ENCODE measurements around the gene PIGZ. TPM values are rescaled to one million over a fixed set of nuclear protein-coding genes. Genes with fewer than 3 reads are reported as not detected.

Gene PIGZ
- total RNA-seq, 3 donors from 2014 or later, result 0.34 to 0.82 (median 0.61) TPM

DNA sequence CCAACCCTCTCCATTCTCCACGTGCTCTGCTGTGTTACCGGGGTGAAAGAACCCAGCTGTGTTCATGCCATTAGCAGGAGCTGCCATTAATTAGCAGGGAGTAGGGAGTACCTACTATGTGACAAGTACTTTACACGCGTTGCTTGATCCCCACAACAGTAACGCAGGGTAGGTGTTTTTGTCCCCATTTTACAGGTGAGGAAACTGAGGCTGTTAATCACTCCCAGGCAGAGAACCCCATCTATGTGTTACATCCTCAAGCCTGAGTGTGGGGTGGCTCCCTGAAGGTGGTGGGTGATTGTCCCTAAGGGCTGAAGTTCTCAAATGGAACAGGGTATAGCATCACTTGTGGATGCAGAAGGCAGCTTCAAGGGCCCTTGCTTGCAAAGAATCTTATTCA lies 38.2 kb upstream of the PIGZ start:
- Mint-ChIP-seq H3K4me3 (no peak overlapping the region), H3K36me3 (ENCODE audit: insufficient read depth) (no peaks in the 10 kb centered on the region), H3K9me3 (no peaks in the 10 kb centered on the region), H3K27me3 (ENCODE audit: low read depth) (no peaks in the 10 kb centered on the region), H3K4me1 (ENCODE audit: low read depth) (peaks cover 7% of the 10 kb centered on the region)
- DNase-seq, result no peak
- no peak for ATAC-seq

DNA sequence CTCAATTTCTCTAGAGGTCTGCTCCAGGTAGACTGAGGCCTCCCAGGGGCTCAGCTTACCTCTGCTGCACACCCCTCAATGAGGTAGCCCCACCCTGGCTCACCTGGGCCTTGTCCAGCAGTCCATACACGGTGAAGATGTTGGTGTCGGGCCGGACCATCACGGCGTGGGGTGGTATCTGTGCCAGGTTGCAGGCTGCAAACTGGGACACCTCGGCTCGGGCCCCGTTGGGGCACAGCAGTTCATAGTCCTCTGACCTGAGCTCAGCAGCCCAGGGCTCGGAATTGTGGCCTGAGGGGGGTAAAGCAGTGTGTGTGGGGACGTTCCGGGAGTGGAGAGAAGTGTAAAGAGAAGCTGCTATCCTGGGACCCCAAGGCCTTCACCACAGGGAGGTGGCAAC lies 37.8 kb upstream of the PIGZ start:
- no peaks in the 10 kb centered on the region for H3K9me3 Mint-ChIP-seq
- no peaks in the 10 kb centered on the region for H3K27me3 Mint-ChIP-seq (ENCODE audit: low read depth)
- no peaks in the 10 kb centered on the region for H3K36me3 Mint-ChIP-seq (ENCODE audit: insufficient read depth)
- H3K4me3 Mint-ChIP-seq, result no peak overlapping the region
- peaks cover 11% of the 10 kb centered on the region for H3K4me1 Mint-ChIP-seq (ENCODE audit: low read depth)
- ATAC-seq (no peak), DNase-seq (no peak)

DNA sequence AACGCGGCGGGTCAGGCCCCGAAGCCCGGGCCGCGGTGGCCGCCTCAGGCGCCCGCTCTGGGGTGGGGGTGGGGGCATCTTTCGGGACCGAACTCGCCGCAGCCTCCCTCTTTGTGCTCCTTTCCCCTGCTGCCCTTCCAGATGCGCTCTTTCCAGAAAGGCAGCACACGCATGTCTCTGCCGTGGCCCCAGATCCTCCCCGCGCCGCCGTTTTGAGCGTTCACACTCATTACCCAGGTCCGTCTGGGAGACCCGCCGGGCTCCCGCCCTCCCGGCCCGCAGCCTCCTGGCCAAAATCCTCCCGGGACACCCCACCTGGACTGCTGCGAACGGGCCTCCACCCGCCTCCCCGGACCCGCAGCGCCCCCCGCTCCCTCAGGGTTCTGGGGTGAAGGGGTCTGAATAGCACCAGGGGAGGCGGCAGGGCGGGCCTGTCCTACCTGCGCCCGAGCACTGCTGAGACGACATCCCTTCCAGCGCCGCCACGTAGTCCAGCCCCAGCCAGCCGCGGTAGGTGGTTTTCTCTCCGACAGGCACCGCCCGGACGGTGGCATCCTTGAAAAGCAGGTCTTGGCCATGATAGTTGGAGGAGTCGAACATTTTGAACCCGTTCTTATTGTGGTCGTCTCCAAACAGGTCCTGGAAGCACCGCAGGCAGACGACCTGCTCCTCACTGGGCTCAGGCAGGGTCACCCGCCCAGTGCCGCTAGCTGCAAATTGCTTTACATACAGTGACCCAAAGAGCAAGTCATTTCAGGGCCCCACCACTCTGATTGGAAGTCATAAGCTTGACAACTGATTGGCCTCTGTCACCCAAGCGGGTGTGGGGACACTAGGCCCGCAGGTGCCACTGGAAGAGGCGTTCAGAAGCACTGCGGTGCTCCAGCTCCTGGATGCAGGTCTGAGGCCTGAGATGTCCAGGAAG lies 35.1 kb upstream of the PIGZ start:
- Mint-ChIP-seq H3K27me3 (ENCODE audit: low read depth) (no peaks in the 10 kb centered on the region), H3K4me1 (ENCODE audit: low read depth) (peaks cover 12% of the 10 kb centered on the region), H3K9me3 (no peaks in the 10 kb centered on the region), H3K4me3 (peak overlapping the region; percentile 73), H3K36me3 (ENCODE audit: insufficient read depth) (no peaks in the 10 kb centered on the region)
- peak in 1 of 2 donors; percentile 12 for ATAC-seq
- peak; percentile 21 for DNase-seq

DNA sequence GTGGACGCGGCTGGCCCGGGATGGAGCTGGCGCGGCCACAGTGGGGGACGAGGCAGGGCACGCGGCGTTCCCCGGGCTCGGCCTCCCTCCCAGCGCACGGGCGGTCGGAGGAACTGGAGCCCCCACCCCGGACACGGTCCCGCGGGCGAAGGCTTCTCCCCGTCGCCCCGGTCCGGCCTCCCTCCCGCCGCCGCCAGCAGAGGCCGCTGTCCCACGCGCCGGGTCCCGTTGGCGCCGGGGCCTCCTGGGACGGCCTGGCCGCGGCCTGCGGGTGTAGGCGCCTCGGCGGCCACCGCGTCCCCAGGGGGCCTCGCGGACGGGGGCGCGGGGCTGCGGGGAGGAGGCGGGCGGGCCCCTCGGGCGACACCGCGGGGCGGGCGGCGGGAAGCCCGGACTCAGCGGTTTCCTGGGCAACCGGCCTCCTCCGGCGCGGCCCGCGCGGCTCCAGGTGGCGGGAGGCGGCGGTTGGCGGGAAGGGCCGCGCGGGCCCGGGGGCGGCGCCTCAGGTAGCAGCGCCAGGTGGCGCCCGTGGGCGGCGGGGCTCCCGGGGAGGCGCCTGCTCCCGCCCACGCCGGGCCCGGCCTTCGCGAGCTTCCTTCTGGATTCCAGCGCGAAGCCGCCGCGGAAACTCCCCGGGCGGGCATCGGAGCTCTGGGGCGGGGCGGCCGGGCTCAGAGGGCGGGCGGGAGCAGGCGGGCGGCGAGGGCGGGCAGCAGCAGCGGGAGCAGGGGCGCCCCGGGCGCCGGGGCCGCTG lies 34.2 kb upstream of the PIGZ start:
- H3K4me3 Mint-ChIP-seq, result no peak overlapping the region
- no peaks in the 10 kb centered on the region for H3K9me3 Mint-ChIP-seq

DNA sequence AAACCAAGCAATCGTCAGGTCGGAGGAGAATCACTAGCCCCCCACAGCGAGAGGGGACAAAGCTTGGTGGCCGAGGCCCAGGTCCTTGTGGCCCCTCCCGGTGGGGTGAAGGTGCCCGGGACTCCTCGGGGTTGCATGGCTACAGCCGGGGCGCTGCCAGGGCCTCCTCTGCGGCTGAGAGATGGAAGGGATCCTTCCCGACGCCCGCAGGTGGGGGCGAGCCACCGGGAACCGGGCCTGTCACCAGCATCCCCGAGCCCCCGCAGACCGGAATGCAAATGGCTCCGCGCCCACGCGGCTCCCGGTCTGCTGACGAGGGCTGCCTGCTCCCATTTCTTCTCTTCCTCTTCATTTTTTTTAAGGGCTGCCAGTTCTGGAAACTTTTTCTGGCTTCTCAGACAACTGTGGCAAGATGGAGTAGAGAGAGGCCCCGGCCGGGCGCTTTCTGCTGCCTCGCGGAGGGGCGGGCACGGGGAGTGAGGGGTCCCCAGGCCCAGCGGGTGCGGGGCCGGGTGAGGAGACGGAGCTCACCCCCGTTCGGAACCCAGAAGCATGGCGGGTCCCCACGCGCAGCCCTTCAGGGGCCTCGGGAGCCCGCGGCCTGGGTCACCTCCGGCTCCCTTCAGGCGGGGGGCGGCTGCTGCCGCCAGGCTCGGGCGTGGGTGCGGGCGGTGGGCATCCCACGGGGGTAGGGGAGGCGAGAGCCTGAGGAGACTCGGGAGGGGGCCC lies 33.5 kb upstream of the PIGZ start:
- DNase-seq (peak; percentile 13), ATAC-seq (peak in 1 of 2 donors; percentile 7)
- peak overlapping the region; percentile 72 for H3K4me3 Mint-ChIP-seq
- H3K27me3 Mint-ChIP-seq (ENCODE audit: low read depth), result no peaks in the 10 kb centered on the region
- H3K36me3 Mint-ChIP-seq (ENCODE audit: insufficient read depth), result no peaks in the 10 kb centered on the region
- H3K4me1 Mint-ChIP-seq (ENCODE audit: low read depth), result peaks cover 12% of the 10 kb centered on the region
- no peaks in the 10 kb centered on the region for H3K9me3 Mint-ChIP-seq

More for the DNA sequence above, 34.2 kb upstream of the PIGZ start:
- ATAC-seq, result peak; percentile 86 to 87
- no peaks in the 10 kb centered on the region for H3K36me3 Mint-ChIP-seq (ENCODE audit: insufficient read depth)
- DNase-seq, result peak; percentile 86
- peaks cover 12% of the 10 kb centered on the region for H3K4me1 Mint-ChIP-seq (ENCODE audit: low read depth)
- no peaks in the 10 kb centered on the region for H3K27me3 Mint-ChIP-seq (ENCODE audit: low read depth)

DNA sequence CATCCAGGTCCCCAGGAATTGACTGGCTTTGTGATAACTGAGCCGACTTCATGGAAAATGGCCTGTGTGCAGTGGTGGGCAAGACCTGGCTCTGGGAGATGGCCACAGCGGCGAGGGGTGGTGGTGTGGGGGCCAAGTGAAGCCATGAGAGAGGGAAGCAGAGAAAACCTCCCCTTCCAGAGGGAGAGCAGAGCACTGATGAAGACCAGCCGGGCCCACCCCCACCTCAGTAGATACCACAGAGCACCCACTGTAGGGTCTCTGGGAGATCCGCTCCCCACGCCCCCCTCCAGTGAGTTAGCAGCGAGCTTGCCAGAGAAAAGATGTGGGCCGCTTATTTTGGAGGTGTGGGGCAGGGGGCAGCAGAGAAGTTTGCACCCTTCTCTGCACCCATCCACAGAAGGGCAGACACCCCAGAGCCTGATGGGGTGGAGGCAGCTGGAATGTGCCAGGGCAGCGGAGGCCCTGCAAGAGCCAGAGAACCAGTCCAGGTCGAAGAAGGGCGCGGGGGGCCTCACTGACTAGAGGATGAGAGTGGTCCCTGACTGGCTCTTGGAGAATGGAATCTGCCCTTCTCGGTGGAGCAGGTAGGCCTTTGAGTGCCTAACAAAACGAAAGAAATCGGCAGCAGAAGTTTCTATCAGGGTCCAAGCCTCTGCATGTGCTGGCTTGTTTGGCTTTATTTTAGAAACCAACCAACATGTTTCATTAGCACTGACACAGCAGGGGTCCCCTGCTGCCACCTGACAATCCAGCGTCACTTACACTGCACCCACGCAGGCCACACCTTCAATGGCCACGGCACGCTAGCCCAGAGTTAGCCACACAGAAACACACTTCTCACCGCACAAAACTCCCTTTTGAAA lies 32.7 kb upstream of the PIGZ start:
- peaks cover 12% of the 10 kb centered on the region for H3K4me1 Mint-ChIP-seq (ENCODE audit: low read depth)
- H3K27me3 Mint-ChIP-seq (ENCODE audit: low read depth), result no peaks in the 10 kb centered on the region
- DNase-seq (no peak), ATAC-seq (no peak)
- no peaks in the 10 kb centered on the region for H3K9me3 Mint-ChIP-seq
- peak overlapping the region; percentile 72 for H3K4me3 Mint-ChIP-seq
- no peaks in the 10 kb centered on the region for H3K36me3 Mint-ChIP-seq (ENCODE audit: insufficient read depth)

DNA sequence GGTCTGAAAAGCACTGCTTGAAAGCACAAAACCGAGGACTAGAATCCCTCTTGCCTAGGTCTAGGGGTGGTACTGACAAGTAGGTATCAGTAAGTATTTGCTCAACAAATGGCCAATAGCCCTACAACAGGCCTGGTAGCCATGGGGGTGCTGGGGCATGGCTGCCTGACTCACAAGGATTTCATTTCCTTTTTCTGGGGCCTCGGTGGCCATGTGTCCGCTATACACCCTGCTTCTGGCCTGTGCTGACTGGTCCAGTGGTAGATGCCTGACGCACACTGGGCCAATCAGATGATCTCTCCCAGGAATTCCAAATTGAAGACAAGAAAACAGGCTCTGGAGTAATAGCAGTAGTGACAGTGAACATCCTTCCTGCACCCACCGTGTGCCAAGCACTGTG lies 31.6 kb upstream of the PIGZ start:
- no peak for DNase-seq
- Mint-ChIP-seq H3K36me3 (ENCODE audit: insufficient read depth) (no peaks in the 10 kb centered on the region), H3K4me1 (ENCODE audit: low read depth) (peaks cover 12% of the 10 kb centered on the region), H3K9me3 (no peaks in the 10 kb centered on the region), H3K27me3 (ENCODE audit: low read depth) (no peaks in the 10 kb centered on the region), H3K4me3 (no peak overlapping the region)
- ATAC-seq, result no peak

DNA sequence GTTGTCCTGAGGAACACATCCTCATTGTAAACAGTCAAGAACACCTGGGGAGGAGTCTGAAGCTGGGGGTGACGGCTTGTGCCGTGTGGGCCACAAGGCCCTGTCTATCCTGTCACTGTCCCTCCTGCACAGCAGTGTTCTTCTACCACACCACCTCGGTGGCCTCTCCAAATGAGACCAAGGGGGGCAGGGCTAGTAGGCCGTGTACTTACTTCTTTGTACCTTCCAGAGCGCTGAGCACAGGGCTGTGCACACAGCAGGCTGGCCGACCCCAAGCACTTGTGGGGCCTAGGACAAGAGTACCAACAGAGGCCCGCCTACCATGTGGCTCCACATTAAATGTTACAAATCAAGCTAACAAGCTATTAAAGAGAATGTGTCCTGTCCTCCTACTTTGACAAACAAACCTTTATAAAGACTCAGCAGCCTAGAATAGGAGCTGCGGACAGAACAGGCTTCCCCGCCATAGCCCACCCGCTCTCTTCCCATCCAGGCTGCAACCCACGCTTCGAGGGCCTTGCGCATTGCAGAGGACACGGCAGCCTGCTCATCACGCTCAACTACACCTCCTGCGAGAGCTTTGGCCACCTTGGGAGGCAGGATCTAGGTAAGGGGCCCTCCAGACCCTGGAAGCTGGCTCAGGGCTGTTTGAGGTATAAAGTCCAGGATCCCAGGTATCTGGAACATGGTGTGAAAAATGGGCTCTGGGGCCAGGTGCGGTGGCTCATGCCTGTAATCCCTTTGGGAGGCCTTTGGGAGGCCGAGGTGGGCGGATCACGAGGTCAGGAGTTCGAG lies 30.5 kb upstream of the PIGZ start:
- peaks cover 9% of the 10 kb centered on the region for H3K4me1 Mint-ChIP-seq (ENCODE audit: low read depth)
- H3K4me3 Mint-ChIP-seq, result no peak overlapping the region
- H3K36me3 Mint-ChIP-seq (ENCODE audit: insufficient read depth), result no peaks in the 10 kb centered on the region
- DNase-seq (no peak), ATAC-seq (no peak)
- H3K9me3 Mint-ChIP-seq, result no peaks in the 10 kb centered on the region
- no peaks in the 10 kb centered on the region for H3K27me3 Mint-ChIP-seq (ENCODE audit: low read depth)

DNA sequence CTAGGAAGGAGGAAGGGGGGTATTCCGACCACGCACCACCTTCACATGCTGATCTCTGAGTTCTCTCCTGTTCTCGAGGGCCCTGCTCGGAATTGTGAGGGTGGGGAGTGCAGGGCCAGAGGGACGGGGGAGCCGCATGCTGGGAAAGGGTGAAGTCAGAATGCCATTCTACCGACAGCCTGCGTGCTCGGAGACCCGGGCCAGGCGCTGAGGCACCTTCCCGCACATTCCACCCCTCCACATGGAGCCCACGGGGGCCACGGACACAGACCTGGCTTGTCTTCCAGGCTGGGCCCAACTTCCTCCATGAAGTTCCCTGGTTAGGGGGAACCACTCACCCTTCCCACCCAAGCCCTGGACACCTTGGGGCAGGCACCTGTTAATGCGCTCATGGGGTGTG lies 28.7 kb upstream of the PIGZ start:
- Mint-ChIP-seq H3K4me3 (no peak overlapping the region), H3K36me3 (ENCODE audit: insufficient read depth) (no peaks in the 10 kb centered on the region), H3K4me1 (ENCODE audit: low read depth) (peaks cover 5% of the 10 kb centered on the region), H3K9me3 (no peaks in the 10 kb centered on the region), H3K27me3 (ENCODE audit: low read depth) (no peaks in the 10 kb centered on the region)
- ATAC-seq, result no peak
- no peak for DNase-seq

DNA sequence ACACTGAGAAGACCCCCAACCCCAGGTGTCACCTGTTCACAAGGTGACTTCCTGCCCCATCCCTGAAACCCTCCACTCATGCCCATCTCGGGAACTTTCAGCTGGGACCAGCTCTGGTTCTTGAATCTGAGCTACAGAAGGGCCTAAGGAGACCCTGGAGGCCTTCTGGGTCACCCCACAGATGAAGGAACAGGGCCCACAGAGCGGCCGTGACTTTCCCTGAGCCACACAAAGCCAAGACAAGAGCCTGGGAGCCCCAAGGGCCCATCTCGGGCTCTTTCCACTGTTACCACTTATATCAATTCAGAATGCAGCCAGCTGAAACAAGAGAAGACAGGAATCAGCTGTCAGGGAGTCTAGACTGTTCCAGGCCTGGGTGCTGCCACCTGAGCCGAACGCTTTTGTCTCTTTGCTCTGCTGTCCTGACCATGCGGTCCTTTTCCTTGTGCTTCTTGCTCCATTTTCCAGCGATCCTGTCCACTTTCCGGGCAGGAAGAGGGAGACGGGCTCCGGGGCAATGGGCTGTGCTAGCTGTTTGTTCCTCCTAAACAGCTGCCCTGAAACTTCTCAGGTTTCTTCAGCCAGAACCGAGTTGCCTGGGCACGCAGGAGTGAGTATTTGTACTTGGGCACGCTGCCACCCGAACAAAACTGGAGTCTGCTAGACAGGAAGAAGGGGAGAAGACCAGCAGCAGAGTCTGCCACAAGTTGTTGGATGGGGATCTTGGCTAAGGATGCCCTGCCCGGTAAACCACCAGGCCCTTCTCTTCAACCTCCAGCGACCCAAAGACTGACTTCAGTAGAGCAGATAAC lies 28.0 kb upstream of the PIGZ start:
- H3K27me3 Mint-ChIP-seq (ENCODE audit: low read depth), result no peaks in the 10 kb centered on the region
- DNase-seq (no peak), ATAC-seq (no peak)
- peaks cover 3% of the 10 kb centered on the region for H3K4me1 Mint-ChIP-seq (ENCODE audit: low read depth)
- no peaks in the 10 kb centered on the region for H3K9me3 Mint-ChIP-seq
- no peaks in the 10 kb centered on the region for H3K36me3 Mint-ChIP-seq (ENCODE audit: insufficient read depth)
- H3K4me3 Mint-ChIP-seq, result no peak overlapping the region

DNA sequence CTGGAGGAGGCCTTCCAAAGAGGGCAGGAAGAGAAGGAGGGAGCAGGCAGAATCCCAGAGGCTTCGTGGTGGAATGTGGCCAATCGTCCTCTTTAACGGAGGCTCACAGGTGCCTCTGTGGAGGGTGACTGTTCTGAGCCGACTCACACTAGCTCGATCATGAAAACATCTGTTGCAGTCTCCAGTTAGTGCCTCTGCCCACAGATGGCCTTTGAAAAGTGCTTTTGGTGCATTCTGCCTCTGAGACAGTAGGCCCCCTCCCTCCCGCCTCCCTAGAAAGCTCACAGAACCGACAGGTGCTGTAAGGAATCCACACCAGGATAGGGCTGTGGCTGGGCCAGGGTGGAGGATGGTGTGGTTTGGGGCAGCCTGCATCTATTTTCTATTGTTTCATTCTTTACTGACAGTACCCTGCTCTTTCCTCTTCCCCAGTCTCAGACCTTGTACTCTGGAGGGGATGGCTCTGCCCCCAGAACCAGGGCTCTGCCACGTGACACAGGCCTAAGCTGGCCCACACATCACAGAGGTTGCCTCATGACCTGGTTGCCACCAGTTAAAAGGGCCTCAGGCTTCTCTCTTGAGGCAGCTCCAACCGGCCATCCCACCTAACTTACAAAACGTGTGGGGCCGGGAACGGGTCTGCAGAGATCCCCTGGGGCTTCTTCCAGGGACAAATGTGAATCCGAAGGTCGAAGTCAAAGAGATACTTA lies 27.2 kb upstream of the PIGZ start:
- Mint-ChIP-seq H3K36me3 (ENCODE audit: insufficient read depth) (no peaks in the 10 kb centered on the region), H3K27me3 (ENCODE audit: low read depth) (no peaks in the 10 kb centered on the region), H3K9me3 (no peaks in the 10 kb centered on the region), H3K4me1 (ENCODE audit: low read depth) (no peaks in the 10 kb centered on the region), H3K4me3 (no peak overlapping the region)
- DNase-seq (no peak), ATAC-seq (no peak)

DNA sequence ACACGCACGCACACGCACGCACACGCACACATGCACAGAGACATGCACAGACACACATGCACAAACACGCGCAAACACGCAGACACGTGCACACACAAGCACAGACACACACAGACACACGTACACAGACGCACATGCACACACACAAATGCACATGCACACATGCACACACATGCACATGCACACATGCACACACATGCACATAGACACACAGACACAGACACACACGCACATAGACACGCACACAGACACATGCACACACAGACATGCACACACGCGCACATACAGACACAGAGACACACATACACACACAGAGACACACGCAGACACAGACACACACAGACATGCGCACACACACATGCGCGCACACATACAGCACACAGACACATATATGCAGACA lies 26.4 kb upstream of the PIGZ start:
- Mint-ChIP-seq H3K4me1 (ENCODE audit: low read depth) (no peaks in the 10 kb centered on the region), H3K9me3 (no peaks in the 10 kb centered on the region), H3K4me3 (no peak overlapping the region), H3K36me3 (ENCODE audit: insufficient read depth) (no peaks in the 10 kb centered on the region), H3K27me3 (ENCODE audit: low read depth) (no peaks in the 10 kb centered on the region)
- DNase-seq, result no peak
- no peak for ATAC-seq
